ENCODE results near the gene SLC18B1.

The SLC18B1 gene

DNA sequence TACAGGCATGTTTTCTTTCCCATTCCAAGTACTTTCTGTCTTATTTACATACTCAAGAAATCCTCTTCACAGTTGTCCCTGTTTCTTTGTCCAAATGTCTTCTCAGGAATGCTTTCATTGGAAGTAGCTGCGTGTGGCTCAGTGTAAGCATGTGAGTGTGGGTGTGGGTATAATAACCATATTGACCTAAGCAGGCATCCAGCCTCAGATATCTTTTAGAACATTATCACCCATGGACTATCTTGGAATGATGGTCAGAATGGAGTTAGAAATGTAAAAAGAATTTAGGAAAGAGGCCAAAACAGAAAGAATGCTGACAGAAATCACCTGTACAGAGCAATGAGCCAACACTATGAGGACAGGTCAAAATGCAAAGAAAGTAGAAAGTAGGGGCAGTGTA, 57.2 kb downstream of the SLC18B1 start:
- no peak for DNase-seq

- DNase-seq = no peak
Observed at GRCh38 chr6:132736239-132736638, 62.2 kb downstream of the SLC18B1 start.

DNA sequence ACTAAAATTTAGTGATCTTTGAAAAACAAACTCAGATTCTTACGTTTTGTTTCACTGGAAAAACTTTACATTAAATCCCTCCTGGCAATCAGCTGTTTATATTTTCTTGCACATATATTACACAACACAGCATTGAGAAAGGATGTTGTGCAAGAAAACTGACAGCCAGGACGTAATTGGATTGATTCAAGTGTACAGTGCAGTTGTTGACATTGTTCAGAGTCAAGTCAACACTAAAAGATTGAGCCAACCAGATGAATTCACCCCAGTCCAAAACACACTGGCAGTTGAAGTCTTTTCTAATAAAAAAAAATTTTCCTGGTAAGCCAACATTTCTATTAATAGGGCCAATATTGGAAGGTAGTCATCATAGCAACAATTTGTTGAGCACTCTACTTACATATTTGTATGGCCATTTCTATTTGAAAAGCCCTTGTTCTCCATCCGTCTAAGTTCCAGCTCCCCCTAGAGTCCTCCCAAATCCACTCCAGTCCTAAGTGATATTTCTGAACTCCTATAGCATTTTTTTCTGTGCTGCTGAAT, 63.7 kb downstream of the SLC18B1 start:
- DNase-seq = no peak

DNA sequence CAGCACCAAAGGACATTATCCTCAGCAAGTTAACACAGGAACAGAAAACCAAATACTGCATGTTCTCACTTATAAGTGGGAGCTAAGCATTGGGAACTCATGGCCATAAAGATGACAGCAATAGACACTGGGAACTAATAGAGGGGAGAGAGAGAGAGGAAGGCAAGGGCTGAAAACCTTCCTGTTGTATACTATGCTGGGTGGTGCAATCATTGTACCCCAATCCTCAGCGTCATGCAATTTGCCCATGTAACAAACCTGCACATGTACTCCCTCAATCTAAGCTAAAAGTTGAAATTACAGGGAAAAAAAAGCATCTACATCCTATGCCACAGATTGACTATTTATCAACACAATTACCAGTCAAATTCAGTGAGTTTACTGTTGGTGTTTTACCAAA, 64.6 kb downstream of the SLC18B1 start:
- no peak for DNase-seq

GRCh38 chr6:132733283-132733682, 65.2 kb downstream of the SLC18B1 start:
- DNase-seq = no peak

GRCh38 chr6:132731086-132731485, 67.4 kb downstream of the SLC18B1 start:
- DNase-seq = no peak

- DNase-seq = no peak
Observed at GRCh38 chr6:132730560-132730959, 67.9 kb downstream of the SLC18B1 start.

- DNase-seq = no peak
Observed at GRCh38 chr6:132728616-132729015, 69.8 kb downstream of the SLC18B1 start.

DNA sequence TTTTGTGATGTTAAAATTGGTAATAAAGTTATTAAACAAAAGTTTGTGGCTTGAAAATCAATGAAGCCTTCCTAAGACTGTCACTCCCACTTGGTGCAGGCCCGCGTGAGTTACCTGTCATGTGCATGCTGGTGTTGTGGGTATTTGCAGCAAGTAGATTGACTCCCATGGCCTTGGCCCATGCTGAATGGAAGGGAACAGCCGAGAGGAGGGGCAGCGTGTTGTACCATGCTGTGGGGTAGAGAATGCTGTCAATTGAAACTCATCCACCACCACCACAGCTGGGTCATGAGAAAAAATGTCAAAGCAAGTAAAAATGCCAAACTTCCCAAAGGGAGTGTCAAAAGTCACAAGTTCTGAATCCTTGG, 71.8 kb downstream of the SLC18B1 start:
- no peak for DNase-seq

GRCh38 chr6:132725947-132726607, 72.4 kb downstream of the SLC18B1 start:
- DNase-seq = no peak

- DNase-seq = no peak
Observed at GRCh38 chr6:132725471-132725870, 73.0 kb downstream of the SLC18B1 start.

- DNase-seq = no peak
Observed at GRCh38 chr6:132719736-132720448, 78.5 kb downstream of the SLC18B1 start.
